ENCODE results near the gene MSANTD7. TPM values are rescaled to one million over a fixed set of nuclear protein-coding genes. Genes with fewer than 3 reads are reported as not detected.
A peak's percentile ranks its signal among the peaks of the same experiment; 100 is the strongest.

The MSANTD7 gene
- total and polyA plus RNA-seq, 2 of the 13 experiments (the other 11 are each of a cell fraction or from before 2014, with no cell fraction given), result 3.7 to 16.7 TPM

GRCh38 chr10:14878266-14879123 lies 40.4 kb downstream of the MSANTD7 start, which contains the start of gene SUV39H2 (continued):
- peak; percentile 40 for TF ChIP-seq ZNF18 (CRISPR knock-in tag; IDR thresholded peaks at IDR 0.05; ENCODE audit: insufficient replicate concordance)
- no peak for TF ChIP-seq ZFP36 (IDR thresholded peaks at IDR 0.05; ENCODE audit: borderline replicate concordance, low read depth, low read length, partially characterized antibody)
- TF ChIP-seq ZNF784 (CRISPR knock-in tag; IDR thresholded peaks at IDR 0.05; ENCODE audit: borderline replicate concordance), result peak; percentile 75; the same call in 1 of the 2 replicates
- no peak for TF ChIP-seq ZMAT5 (CRISPR knock-in tag; IDR thresholded peaks at IDR 0.05; ENCODE audit: borderline replicate concordance, low read depth)
- no peak for TF ChIP-seq ZNF780A (CRISPR knock-in tag; IDR thresholded peaks at IDR 0.05)
- TF ChIP-seq ZIK1 (CRISPR knock-in tag; IDR thresholded peaks at IDR 0.05; ENCODE audit: borderline replicate concordance, low read depth), result peak; percentile 67; the same call in 1 of the 2 replicates
- TF ChIP-seq ZBTB4 (CRISPR knock-in tag; IDR thresholded peaks at IDR 0.05; ENCODE audit: borderline replicate concordance), result peak; percentile 40; the same call in 1 of the 2 replicates
- TF ChIP-seq HHEX (CRISPR knock-in tag; IDR thresholded peaks at IDR 0.05), result no peak
- TF ChIP-seq DMAP1 (CRISPR knock-in tag; IDR thresholded peaks at IDR 0.05), result peak; percentile 93; the same call in 1 of the 2 replicates
- peak; percentile 81 for TF ChIP-seq ZNF574 (CRISPR knock-in tag; IDR thresholded peaks at IDR 0.05)
- 0 out of 2 replicates have a peak, but pooled peaks have one; percentile 85 for TF ChIP-seq NFATC3 (CRISPR knock-in tag; IDR thresholded peaks at IDR 0.05)
- no peak for TF ChIP-seq ZMYM2 (CRISPR knock-in tag; IDR thresholded peaks at IDR 0.05)
- TF ChIP-seq PHB2 (IDR thresholded peaks at IDR 0.05; ENCODE audit: partially characterized antibody), result no peak
- no peak for TF ChIP-seq SRSF1 (optimal IDR thresholded peaks at IDR 0.05; ENCODE audit: low read depth, low read length)
- peak; percentile 33; the same call in 1 of the 2 replicates for TF ChIP-seq RARA (CRISPR knock-in tag; IDR thresholded peaks at IDR 0.05)
